Spleen (tissue), 7 donors: ENCODE measurements around the gene LOXHD1.

Experiments used
- POLR2A ChIP-seq, 3 donors: fragments of 450-650 bp; IDR thresholded peaks; one replicate each; pipeline ENCODE4 v1.5.1; 2017; ENCODE audit warnings: antibody characterized with exemption in 3 of 3, mild to moderate bottlenecking in 1 of 3
- TF ChIP-seq, protein P1 (sequence below), 11 experiments: fragments of 200-600 bp in 7 of 11; fragments of 450-650 bp in 4 of 11; sonication (generic) in 4 of 11; IDR thresholded peaks in 8 of 11; conservative IDR thresholded peaks in 3 of 11; 1 replicate in 7 of 11; 2 replicates in 4 of 11; pipeline versions ENCODE4 v1.4.0 to v1.8.0; 2016 to 2021; ENCODE audit warnings: antibody characterized with exemption in 11 of 11, inconsistent platforms in 4 of 11, mild to moderate bottlenecking in 1 of 11
- donor health status: DM: no; HTN: no; CAD: no; lungs with moderate emphysema.
- donor health status: DM: no; HTN: no; CAD: no.
- donor health status: DM: no; HTN: no; CAD: no.

DNA sequence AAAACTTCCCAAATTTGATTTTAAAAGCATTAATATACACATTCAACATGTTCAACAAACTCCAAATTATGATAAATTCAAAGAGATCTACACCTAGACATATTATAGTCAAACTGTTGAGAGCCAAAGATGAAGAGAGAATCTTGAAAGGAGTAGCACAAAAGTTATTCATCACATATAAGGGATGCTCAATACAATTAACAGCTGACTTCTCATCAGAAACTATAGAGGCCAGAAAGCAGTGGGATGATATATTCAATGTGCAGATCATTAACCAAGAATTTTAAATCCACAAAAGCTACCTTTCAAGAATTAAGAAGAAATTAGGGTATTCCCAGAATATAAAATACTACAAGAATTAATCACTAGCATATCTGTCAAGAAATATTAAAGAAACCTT is 75.4 kb downstream of the LOXHD1 start:
- no peak for TF ChIP-seq POLR2A (IDR thresholded peaks at IDR 0.05)
- TF ChIP-seq, protein P1, sequence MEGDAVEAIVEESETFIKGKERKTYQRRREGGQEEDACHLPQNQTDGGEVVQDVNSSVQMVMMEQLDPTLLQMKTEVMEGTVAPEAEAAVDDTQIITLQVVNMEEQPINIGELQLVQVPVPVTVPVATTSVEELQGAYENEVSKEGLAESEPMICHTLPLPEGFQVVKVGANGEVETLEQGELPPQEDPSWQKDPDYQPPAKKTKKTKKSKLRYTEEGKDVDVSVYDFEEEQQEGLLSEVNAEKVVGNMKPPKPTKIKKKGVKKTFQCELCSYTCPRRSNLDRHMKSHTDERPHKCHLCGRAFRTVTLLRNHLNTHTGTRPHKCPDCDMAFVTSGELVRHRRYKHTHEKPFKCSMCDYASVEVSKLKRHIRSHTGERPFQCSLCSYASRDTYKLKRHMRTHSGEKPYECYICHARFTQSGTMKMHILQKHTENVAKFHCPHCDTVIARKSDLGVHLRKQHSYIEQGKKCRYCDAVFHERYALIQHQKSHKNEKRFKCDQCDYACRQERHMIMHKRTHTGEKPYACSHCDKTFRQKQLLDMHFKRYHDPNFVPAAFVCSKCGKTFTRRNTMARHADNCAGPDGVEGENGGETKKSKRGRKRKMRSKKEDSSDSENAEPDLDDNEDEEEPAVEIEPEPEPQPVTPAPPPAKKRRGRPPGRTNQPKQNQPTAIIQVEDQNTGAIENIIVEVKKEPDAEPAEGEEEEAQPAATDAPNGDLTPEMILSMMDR (IDR thresholded peaks at IDR 0.05 in 8 of 11, conservative IDR thresholded peaks at IDR 0.05 in 3 of 11), result no peak
